ENCODE data around the gene FARP1. TPM values are rescaled to one million over a fixed set of nuclear protein-coding genes. Genes with fewer than 3 reads are reported as not detected.

Gene FARP1
- total RNA-seq, 1 donor from 2014 or later, result 357 TPM

DNA sequence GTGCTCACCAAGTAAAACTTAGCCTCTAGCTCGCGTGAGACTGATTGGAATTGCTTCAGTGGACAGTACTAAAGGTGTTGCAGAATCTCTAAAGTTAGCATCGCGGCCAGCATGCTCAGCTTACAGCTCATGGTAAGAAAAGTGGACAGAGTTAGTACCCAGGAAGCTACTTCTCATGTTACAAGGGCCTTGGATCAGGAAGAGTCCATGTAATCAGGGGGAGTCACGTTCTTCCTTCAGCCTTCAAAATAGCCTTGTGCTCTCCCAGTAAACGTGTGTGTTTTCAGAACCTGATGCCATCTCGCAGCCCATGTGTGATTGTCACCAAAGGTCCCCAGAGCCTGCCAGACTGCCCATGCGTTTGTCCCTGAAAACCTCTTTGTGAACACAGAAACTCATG, 230.0 kb downstream of the FARP1 start:
- peak overlapping the region; percentile 83 for H3K27ac Mint-ChIP-seq (ENCODE audit: unreplicated experiment)
- TF ChIP-seq CTCF (IDR thresholded peaks at IDR 0.05), result no peak
- peaks cover 6% of the 10 kb centered on the region for H3K9me3 Mint-ChIP-seq (ENCODE audit: unreplicated experiment)
- DNase-seq (ENCODE audit: extremely low spot score, unreplicated experiment), result no peak
- peaks cover 42% of the 10 kb centered on the region for H3K36me3 Mint-ChIP-seq (ENCODE audit: unreplicated experiment)
- no peaks in the 10 kb centered on the region for H3K27me3 Mint-ChIP-seq (ENCODE audit: unreplicated experiment)
- no peak overlapping the region for H3K4me3 Mint-ChIP-seq (ENCODE audit: unreplicated experiment)
- H3K4me1 Mint-ChIP-seq (ENCODE audit: unreplicated experiment), result peaks cover 48% of the 10 kb centered on the region

- no peak for TF ChIP-seq CTCF (IDR thresholded peaks at IDR 0.05)
- H3K9me3 Mint-ChIP-seq (ENCODE audit: unreplicated experiment), result peaks cover 6% of the 10 kb centered on the region
- H3K27me3 Mint-ChIP-seq (ENCODE audit: unreplicated experiment), result no peaks in the 10 kb centered on the region
- no peak for DNase-seq (ENCODE audit: extremely low spot score, unreplicated experiment)
- no peak overlapping the region for H3K27ac Mint-ChIP-seq (ENCODE audit: unreplicated experiment)
- no peak overlapping the region for H3K4me3 Mint-ChIP-seq (ENCODE audit: unreplicated experiment)
- peaks cover 38% of the 10 kb centered on the region for H3K4me1 Mint-ChIP-seq (ENCODE audit: unreplicated experiment)
- peaks cover 34% of the 10 kb centered on the region for H3K36me3 Mint-ChIP-seq (ENCODE audit: unreplicated experiment)
These were observed 231.9 kb downstream of the FARP1 start for GRCh38 chr13:98374750-98375149.

GRCh38 chr13:98377635-98378378, 234.9 kb downstream of the FARP1 start:
- H3K27ac Mint-ChIP-seq (ENCODE audit: unreplicated experiment), result no peak overlapping the region

DNA sequence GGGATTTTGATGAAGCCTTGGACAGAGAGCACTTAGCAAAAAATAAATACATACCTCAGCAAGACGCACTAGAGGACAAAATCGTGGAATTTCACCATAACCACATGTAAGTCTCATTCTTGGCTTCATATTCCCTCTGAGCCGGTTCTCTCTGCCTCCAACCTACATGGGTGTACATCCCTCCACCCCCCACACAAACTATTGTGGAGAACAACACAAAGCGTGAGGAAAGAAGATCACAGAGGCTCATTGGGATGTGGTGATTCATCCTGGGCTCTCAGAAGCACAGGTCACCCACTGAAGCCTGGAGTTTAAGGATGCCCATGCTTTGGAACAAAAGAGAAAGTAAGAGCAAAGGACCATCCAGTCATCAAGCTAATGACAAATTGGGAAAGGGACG, 241.8 kb downstream of the FARP1 start:
- Mint-ChIP-seq H3K27ac (ENCODE audit: unreplicated experiment) (peak overlapping the region; percentile 74), H3K4me3 (ENCODE audit: unreplicated experiment) (no peak overlapping the region), H3K9me3 (ENCODE audit: unreplicated experiment) (no peaks in the 10 kb centered on the region), H3K4me1 (ENCODE audit: unreplicated experiment) (peaks cover 25% of the 10 kb centered on the region), H3K27me3 (ENCODE audit: unreplicated experiment) (no peaks in the 10 kb centered on the region), H3K36me3 (ENCODE audit: unreplicated experiment) (peaks cover 77% of the 10 kb centered on the region)
- DNase-seq (ENCODE audit: extremely low spot score, unreplicated experiment), result no peak
- no peak for TF ChIP-seq CTCF (IDR thresholded peaks at IDR 0.05)

More at GRCh38 chr13:98377635-98378378, 234.9 kb downstream of the FARP1 start:
- peaks cover 6% of the 10 kb centered on the region for H3K9me3 Mint-ChIP-seq (ENCODE audit: unreplicated experiment)
- peaks cover 10% of the 10 kb centered on the region for H3K4me1 Mint-ChIP-seq (ENCODE audit: unreplicated experiment)
- no peak overlapping the region for H3K4me3 Mint-ChIP-seq (ENCODE audit: unreplicated experiment)
- H3K27me3 Mint-ChIP-seq (ENCODE audit: unreplicated experiment), result no peaks in the 10 kb centered on the region
- DNase-seq (ENCODE audit: extremely low spot score, unreplicated experiment), result no peak
- TF ChIP-seq CTCF (IDR thresholded peaks at IDR 0.05), result no peak
- H3K36me3 Mint-ChIP-seq (ENCODE audit: unreplicated experiment), result peaks cover 48% of the 10 kb centered on the region

GRCh38 chr13:98385606-98386005, 242.7 kb downstream of the FARP1 start:
- peak overlapping the region; percentile 74 for H3K27ac Mint-ChIP-seq (ENCODE audit: unreplicated experiment)
- peaks cover 83% of the 10 kb centered on the region for H3K36me3 Mint-ChIP-seq (ENCODE audit: unreplicated experiment)
- peaks cover 25% of the 10 kb centered on the region for H3K4me1 Mint-ChIP-seq (ENCODE audit: unreplicated experiment)
- no peaks in the 10 kb centered on the region for H3K27me3 Mint-ChIP-seq (ENCODE audit: unreplicated experiment)
- no peak for TF ChIP-seq CTCF (IDR thresholded peaks at IDR 0.05)
- DNase-seq (ENCODE audit: extremely low spot score, unreplicated experiment), result no peak
- no peak overlapping the region for H3K4me3 Mint-ChIP-seq (ENCODE audit: unreplicated experiment)
- no peaks in the 10 kb centered on the region for H3K9me3 Mint-ChIP-seq (ENCODE audit: unreplicated experiment)
